Keratinocyte (primary cell): ENCODE results near the gene TXLNB.

Source experiments
- CTCF ChIP-seq, 3 experiments: IDR thresholded peaks in 1 of 3; conservative IDR thresholded peaks in 1 of 3; optimal IDR thresholded peaks in 1 of 3; 2 replicates in 2 of 3; 3 replicates in 1 of 3; pipeline versions ENCODE3 to v1.5.1; 2011; ENCODE audit warnings: low read length in 3 of 3, mild to moderate bottlenecking in 3 of 3, moderate library complexity in 2 of 3, control low read depth in 1 of 3, inconsistent platforms in 1 of 3; ENCODE audit not compliant: insufficient read depth in 2 of 3; ENCODE audit errors: extremely low read depth in 1 of 3
- EZH2 ChIP-seq: IDR thresholded peaks from one replicate; pipeline ENCODE4 v1.6.1; 2012; ENCODE audit warnings: inconsistent platforms, mild to moderate bottlenecking, low read length, moderate library complexity

GRCh38 chr6:139231206-139231605, 60.6 kb downstream of the TXLNB start:
- TF ChIP-seq CTCF (optimal IDR thresholded peaks at IDR 0.05 in 1 of 3, IDR thresholded peaks at IDR 0.05 in 1 of 3, conservative IDR thresholded peaks at IDR 0.05 in 1 of 3; ENCODE audit: extremely low read depth in 1 of 3, insufficient read depth in 2 of 3, low read length in 3 of 3) = no peak
- TF ChIP-seq EZH2 = no peak
